Heart right ventricle (tissue), 16 donors: ENCODE data around the gene TIMM44. TPM values are rescaled to one million over a fixed set of nuclear protein-coding genes. Genes with fewer than 3 reads are reported as not detected.

ENCODE experiments used
- ATAC-seq, 8 donors: fragments of 200-7000 bp; cut with Tn5 transposase; one replicate each; pipeline ENCODE4 v1.9.1; 2020; ENCODE audit warnings: mild to moderate bottlenecking in 8 of 8, moderate library complexity in 8 of 8, moderate number of reproducible peaks in 1 of 8
- DNase-seq, 2 donors: peaks; one replicate each; pipeline ENCODE4 v3.0.0-alpha.2; 2020
- H3K27ac ChIP-seq, 10 donors: fragments of 200-600 bp; sonication (generic) in 2 of 10; one replicate each; pipeline versions ENCODE4 v1.5.0 to v1.8.0; 2020 to 2022; ENCODE audit warnings: mild to moderate bottlenecking in 3 of 10
- H3K27me3 ChIP-seq, 7 donors: fragments of 200-600 bp; one replicate each; pipeline ENCODE4 v1.8.0; 2021 to 2022; ENCODE audit warnings: mild to moderate bottlenecking in 2 of 7
- H3K36me3 ChIP-seq, 9 donors: fragments of 200-600 bp; sonication (generic) in 1 of 9; one replicate each; pipeline versions ENCODE4 v1.5.0 to v1.8.0; 2020 to 2022; ENCODE audit warnings: mild to moderate bottlenecking in 2 of 9
- H3K4me1 ChIP-seq, 9 donors: fragments of 200-600 bp; sonication (generic) in 1 of 9; one replicate each; pipeline versions ENCODE4 v1.5.0 to v1.8.0; 2020 to 2022; ENCODE audit warnings: mild to moderate bottlenecking in 4 of 9
- H3K4me3 ChIP-seq, 10 donors: fragments of 200-600 bp; sonication (generic) in 2 of 10; one replicate each; pipeline versions ENCODE4 v1.5.0 to v1.8.0; 2020 to 2022; ENCODE audit warnings: mild to moderate bottlenecking in 7 of 10, moderate library complexity in 2 of 10
- H3K9me3 ChIP-seq, 11 donors: fragments of 200-600 bp in 10 of 11; sonication (generic) in 2 of 11; one replicate each; pipeline versions ENCODE4 v1.5.0 to v1.8.0; 2013 to 2022; ENCODE audit warnings: mild to moderate bottlenecking in 2 of 11, control low read depth in 1 of 11, moderate library complexity in 1 of 11
- WGBS, 2 donors: extraction: QIAGEN DNeasy Blood & Tissue Kit; methylation state at CpG; one replicate each; pipeline ENCODE4 v1.1.7; 2013; ENCODE audit warnings: inconsistent platforms in 1 of 2; 5-methylcytosine and 5-hydroxymethylcytosine counted together
- intact Hi-C, 10 donors: fragments of 100-400 bp; cut with DNase I; formaldehyde crosslinking; loops; one replicate each; pipeline versions ENCODE4 v1.11.1 to v1.14.2; 2022
- polyA plus RNA-seq, 2 donors: library from polyadenylated mRNA; stranded (reverse); fragments of 200-250 nt; gene quantifications; one replicate each; pipeline ENCODE4 v1.2.3, GENCODE V29; 2013
- total RNA-seq, 10 donors: library from RNA; stranded (reverse); fragmentation: NEBNext Ultra II Directional in 3 of 10; extraction: Animal tissue kit (Norgen Biotek cat#: 25700) in 3 of 10; gene quantifications; one replicate each; pipeline versions ENCODE4 v1.2.1 to v1.2.4, GENCODE V29; 2021 to 2023
- TF ChIP-seq, protein P1 (sequence below), 9 donors: fragments of 200-600 bp; sonication (generic) in 2 of 9; IDR thresholded peaks; one replicate each; pipeline versions ENCODE4 v1.5.0 to v1.8.0; 2021 to 2022; ENCODE audit warnings: antibody characterized with exemption in 9 of 9, mild to moderate bottlenecking in 5 of 9, moderate library complexity in 1 of 9
- donor health status: Arrhythmogenic right ventricular cardiomyopathy.
- donor health status: ischemic (EF 13 %, LVEDD 7.1; RV severe dilation, severe dysfunction).
- donor health status: healthy with polysubstance abuse.
- donor health status: DM: no; HTN: yes; CAD: no.
- donor health status: DM: no; HTN: no; CAD: no.
- donor health status: ischemic (EF 25% LVEDD 6.9; RV normal size, moderate dysfunction).
- donor health status: ischemic (EF 25% LVEDD 5.7; RV mildly dilated, moderate dysfunction).
- donor health status: healthy.
- donor health status: DM: yes; HTN: yes; CAD: no.
- donor health status: Ischemic cardiomyopathy.
- donor health status: ischemic (EF 35%, LVEDD 5.7; RV mildly dilated, moderate dysfunction).
- donor health status: nonischemic (EF 11% LVEDD 7.7; RV severe dilation, severe dysfunction).
- donor health status: DM: yes; HTN: yes; CAD: no.
- donor health status: PGD.
- donor health status: ischemic (EF 29% LVEDD 5.4; RV normal size, mild dysfunction).
- donor health status: nonischemic (EF 23%, LVEDD 6.1; RV moderate dilation, normal function).

Gene TIMM44
- total and polyA plus RNA-seq, 12 donors, result 54.9 to 188 (median 73.1) TPM

- H3K27ac ChIP-seq, result no peak overlapping the region
- DNase-seq, result no peak
- intact Hi-C loops, result loop anchor here in 2 of 10 donors (10.0 kb wide), 1 partner anchor 178 kb away; no protein-coding TSS in a partner anchor
These were observed 33.7 kb upstream of the TIMM44 start for GRCh38 chr19:7977021-7977722.

DNA sequence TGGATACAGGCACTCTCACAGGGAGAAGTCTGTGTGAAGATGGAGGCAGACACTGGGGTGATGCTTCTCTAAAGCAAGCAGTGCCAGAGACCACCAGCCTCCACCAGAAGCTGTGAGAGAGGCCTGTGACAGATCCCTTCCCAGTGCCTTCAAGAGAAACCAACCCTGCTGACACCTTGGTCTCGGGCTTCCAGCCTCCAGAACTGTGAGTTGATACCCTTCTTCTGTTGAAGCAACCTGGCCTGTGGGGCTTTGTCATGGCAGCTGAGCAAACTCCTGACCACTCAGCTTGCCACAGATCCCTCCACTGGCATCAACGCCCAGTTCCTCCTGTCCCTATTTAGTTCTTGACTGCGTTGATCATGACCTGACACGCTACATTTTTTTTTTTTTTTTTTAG is 33.0 kb upstream of the TIMM44 start:
- DNase-seq, result no peak
- Histone ChIP-seq H3K9me3 (no peaks in the 10 kb centered on the region), H3K4me3 (no peak overlapping the region), H3K4me1 (peaks cover 0 to 35% (median 12%) of the 10 kb centered on the region in 9 donors), H3K27me3 (no peaks in the 10 kb centered on the region), H3K27ac (no peak overlapping the region), H3K36me3 (peaks cover 0 to 95% (median 37%) of the 10 kb centered on the region in 9 donors)
- TF ChIP-seq, protein P1, sequence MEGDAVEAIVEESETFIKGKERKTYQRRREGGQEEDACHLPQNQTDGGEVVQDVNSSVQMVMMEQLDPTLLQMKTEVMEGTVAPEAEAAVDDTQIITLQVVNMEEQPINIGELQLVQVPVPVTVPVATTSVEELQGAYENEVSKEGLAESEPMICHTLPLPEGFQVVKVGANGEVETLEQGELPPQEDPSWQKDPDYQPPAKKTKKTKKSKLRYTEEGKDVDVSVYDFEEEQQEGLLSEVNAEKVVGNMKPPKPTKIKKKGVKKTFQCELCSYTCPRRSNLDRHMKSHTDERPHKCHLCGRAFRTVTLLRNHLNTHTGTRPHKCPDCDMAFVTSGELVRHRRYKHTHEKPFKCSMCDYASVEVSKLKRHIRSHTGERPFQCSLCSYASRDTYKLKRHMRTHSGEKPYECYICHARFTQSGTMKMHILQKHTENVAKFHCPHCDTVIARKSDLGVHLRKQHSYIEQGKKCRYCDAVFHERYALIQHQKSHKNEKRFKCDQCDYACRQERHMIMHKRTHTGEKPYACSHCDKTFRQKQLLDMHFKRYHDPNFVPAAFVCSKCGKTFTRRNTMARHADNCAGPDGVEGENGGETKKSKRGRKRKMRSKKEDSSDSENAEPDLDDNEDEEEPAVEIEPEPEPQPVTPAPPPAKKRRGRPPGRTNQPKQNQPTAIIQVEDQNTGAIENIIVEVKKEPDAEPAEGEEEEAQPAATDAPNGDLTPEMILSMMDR (IDR thresholded peaks at IDR 0.05), result no peak
- 80 to 98% methylated on average over 4 of the region's 4 CpGs for WGBS, 2 donors
- intact Hi-C loops, result loop anchor here in 2 of 10 donors (10.0 kb wide), 1 partner anchor 178 kb away; no protein-coding TSS in a partner anchor
- ATAC-seq, result no peak

More at GRCh38 chr19:7977021-7977722, 33.7 kb upstream of the TIMM44 start:
- no peaks in the 10 kb centered on the region for H3K27me3 ChIP-seq
- no peak overlapping the region for H3K4me3 ChIP-seq
- no peak for ATAC-seq
- TF ChIP-seq, protein P1 (IDR thresholded peaks at IDR 0.05), result no peak
- H3K4me1 ChIP-seq, result peaks cover 0 to 41% (median 15%) of the 10 kb centered on the region in 9 donors
- peaks cover 0 to 95% (median 40%) of the 10 kb centered on the region in 9 donors for H3K36me3 ChIP-seq
- no peaks in the 10 kb centered on the region for H3K9me3 ChIP-seq
- WGBS, 2 donors, result 96% methylated on average over 15 of the region's 15 CpGs

DNA sequence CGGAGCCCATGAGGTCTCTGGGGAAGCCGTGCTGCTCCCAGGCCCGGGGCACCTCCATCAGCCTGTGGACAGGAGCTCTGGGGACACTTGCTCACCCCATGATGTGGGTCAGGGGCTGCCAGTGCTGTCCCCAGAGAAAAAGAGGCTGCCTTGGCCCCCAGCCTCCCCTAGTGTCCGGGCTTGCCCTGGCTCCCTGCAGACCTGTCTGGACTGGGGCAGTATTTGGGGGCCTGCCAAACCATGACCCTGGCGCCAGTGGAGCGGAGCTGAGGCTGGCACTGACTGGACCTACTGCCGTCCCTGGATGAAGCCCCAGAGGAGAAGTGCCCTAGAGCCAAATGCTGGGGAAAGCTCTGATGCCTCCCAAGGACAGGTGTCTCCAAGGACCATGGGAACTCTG is 31.6 kb upstream of the TIMM44 start:
- 50 to 62% methylated on average over 7 of the region's 7 CpGs for WGBS, 2 donors
- Histone ChIP-seq H3K4me1 (peaks cover 0 to 35% (median 12%) of the 10 kb centered on the region in 9 donors), H3K27ac (peak overlapping the region in 4 of 10 donors; percentile 25 to 52 (median 32)), H3K36me3 (peaks cover 0 to 95% (median 32%) of the 10 kb centered on the region in 9 donors), H3K27me3 (no peaks in the 10 kb centered on the region), H3K4me3 (no peak overlapping the region), H3K9me3 (no peaks in the 10 kb centered on the region)
- ATAC-seq, result peak in 6 of 8 donors; percentile 40 to 74 (median 64)
- intact Hi-C loops, result loop anchor here in 2 of 10 donors (10.0 kb wide), 1 partner anchor 180 kb away; no protein-coding TSS in a partner anchor
- TF ChIP-seq, protein P1 (IDR thresholded peaks at IDR 0.05), result no peak
- DNase-seq, result peak; percentile 28 to 63

GRCh38 chr19:7973883-7974282 is 30.4 kb upstream of the TIMM44 start:
- TF ChIP-seq, protein P1 (IDR thresholded peaks at IDR 0.05), result peak in 3 of 9 donors; percentile 16 to 25 (median 24)
- intact Hi-C loops, result loop anchor here in 5 of 10 donors (2.0 to 10.0 kb wide), 3 partner anchors 31 to 278 kb away; partner anchors contain the start of gene ELAVL1 (in 1 of the 5)
- DNase-seq (peak; percentile 66 to 81), ATAC-seq (peak; percentile 65 to 90 (median 80))
- Histone ChIP-seq H3K4me1 (peaks cover 0 to 35% (median 12%) of the 10 kb centered on the region in 9 donors), H3K27ac (peak overlapping the region in 7 of 10 donors; percentile 19 to 60 (median 46)), H3K9me3 (no peaks in the 10 kb centered on the region), H3K27me3 (no peaks in the 10 kb centered on the region), H3K4me3 (no peak overlapping the region), H3K36me3 (peaks cover 0 to 95% (median 27%) of the 10 kb centered on the region in 9 donors)
- 46 to 65% methylated on average over 12 of the region's 12 CpGs for WGBS, 2 donors
